HepG2 (cell line): Measurements from ENCODE around the gene DIO2. TPM values are rescaled to one million over a fixed set of nuclear protein-coding genes. Genes with fewer than 3 reads are reported as not detected.

ENCODE experiments used
- ATAC-seq: fragments of 200-7000 bp; cut with Tn5 transposase; 3 replicates; pipeline ENCODE4 v1.9.1; 2020; ENCODE audit warnings: mild to moderate bottlenecking, moderate library complexity
- BruUV-seq: library from RNA; stranded (reverse); fragments of 400-500 nt; replicated peaks from 2 replicates; lab custom pipeline; 2021; lab: Mats Ljungman, UMichigan
- CTCF ChIA-PET: fragments of 300-600 bp; formaldehyde crosslinking; extraction: SDS; loops from one replicate; lab custom pipeline; 2021; ENCODE audit warnings: low total read pairs, inconsistent platforms, low intra/inter-chr PET ratio; lab: Yijun Ruan, JAX
- POLR2A ChIA-PET: fragments of 350-600 bp; sonication (Branson Sonifier 250); formaldehyde crosslinking; loops from one replicate; lab custom pipeline; 2020; ENCODE audit warnings: antibody characterized with exemption, inconsistent platforms; lab: Yijun Ruan, JAX
- DNase-seq: peaks from one replicate; pipeline ENCODE4 v3.0.0-alpha.2; 2015; ENCODE audit warnings: low spot score
- FAIRE-seq: peaks from 3 replicates; lab custom pipeline; 2011; peaks lifted over from hg19 to GRCh38; lab: Jason Lieb, UNC
- H2AFZ ChIP-seq: one replicate; pipeline ENCODE4 v1.6.1; 2011; ENCODE audit warnings: low read length, inconsistent platforms
- H3K27ac ChIP-seq: fragments of 300-600 bp; 3 replicates; pipeline ENCODE4 v1.8.0; 2011; ENCODE audit warnings: mixed run types, mild to moderate bottlenecking, mixed read lengths, low read length, inconsistent platforms; ENCODE audit not compliant: insufficient read depth; ENCODE audit errors: extremely low read length
- H3K27me3 ChIP-seq, 2 experiments: fragments of 200-600 bp in 1 of 2; 2 replicates in 1 of 2; 3 replicates in 1 of 2; pipeline versions ENCODE4 v1.6.0 to v1.8.0; 2011; ENCODE audit warnings: low read length in 2 of 2, mild to moderate bottlenecking in 2 of 2, moderate library complexity in 2 of 2, inconsistent platforms in 1 of 2; ENCODE audit not compliant: insufficient read depth in 2 of 2, control insufficient read depth in 1 of 2
- H3K36me3 ChIP-seq, 2 experiments: fragments of 200-600 bp in 1 of 2; replicated peaks in 1 of 2; 2 replicates in 1 of 2; 3 replicates in 1 of 2; pipeline versions ENCODE4 v1.5.1 to v1.8.0; 2011; ENCODE audit warnings: low read length in 2 of 2, inconsistent platforms in 1 of 2; ENCODE audit not compliant: insufficient read depth in 2 of 2, control insufficient read depth in 1 of 2
- H3K4me1 ChIP-seq: 2 replicates; pipeline ENCODE4 v1.5.1; 2012; ENCODE audit warnings: low read length, inconsistent platforms; ENCODE audit not compliant: insufficient read depth
- H3K4me2 ChIP-seq: 2 replicates; pipeline ENCODE4 v1.6.0; 2011; ENCODE audit warnings: low read depth, low read length, inconsistent platforms
- H3K4me3 ChIP-seq, 3 experiments: fragments of 200-600 bp in 1 of 3; sonication (generic), shearing (Covaris generic) in 1 of 3; replicated peaks in 1 of 3; 2 replicates each; pipeline ENCODE4 v1.5.1; 2011 to 2016; ENCODE audit warnings: low read length in 3 of 3, inconsistent platforms in 2 of 3, low read depth in 2 of 3, mild to moderate bottlenecking in 2 of 3, control low read depth in 1 of 3, mixed read lengths in 1 of 3; ENCODE audit not compliant: insufficient read depth in 1 of 3
- H3K79me2 ChIP-seq: one replicate; pipeline ENCODE4 v1.6.1; 2011; ENCODE audit warnings: low read length, inconsistent platforms; ENCODE audit not compliant: insufficient read depth
- H3K9ac ChIP-seq: 2 replicates; pipeline ENCODE4 v1.6.0; 2011; ENCODE audit warnings: mild to moderate bottlenecking, low read depth, low read length, inconsistent platforms; ENCODE audit not compliant: insufficient read depth
- H3K9me3 ChIP-seq: 2 replicates; pipeline ENCODE4 v1.5.1; 2012; ENCODE audit warnings: mild to moderate bottlenecking, low read length
- H4K20me1 ChIP-seq: 2 replicates; pipeline ENCODE4 v1.6.0; 2011; ENCODE audit warnings: inconsistent platforms, mild to moderate bottlenecking, low read length, moderate library complexity; ENCODE audit not compliant: insufficient read depth
- FOXM1 ChIP-seq: sonication (generic); formaldehyde crosslinking; IDR thresholded peaks from 2 replicates; pipeline ENCODE4 v1.5.0; 2020; ENCODE audit warnings: missing genetic modification reagents
- HOXA7 ChIP-seq: sonication (generic); formaldehyde crosslinking; IDR thresholded peaks from 2 replicates; pipeline ENCODE4 v1.8.1; 2022; ENCODE audit warnings: mild to moderate bottlenecking, missing genetic modification reagents, moderate library complexity
- JARID2 ChIP-seq: sonication (generic); formaldehyde crosslinking; IDR thresholded peaks from 2 replicates; pipeline ENCODE4 v1.8.1; 2023; ENCODE audit warnings: missing genetic modification reagents, inconsistent platforms; ENCODE audit not compliant: insufficient replicate concordance
- KDM3A ChIP-seq: IDR thresholded peaks from 2 replicates; pipeline ENCODE4 v1.6.1; 2018; ENCODE audit warnings: low read depth, missing compliant biosample characterization
- MAFF ChIP-seq: IDR thresholded peaks from 2 replicates; pipeline ENCODE4 v1.6.1; 2011; ENCODE audit warnings: low read depth, low read length, improper control_type of control experiment
- MAFK ChIP-seq, 2 experiments: IDR thresholded peaks in 1 of 2; conservative IDR thresholded peaks in 1 of 2; 2 replicates each; pipeline ENCODE4 v1.6.1; 2011; ENCODE audit warnings: improper control_type of control experiment in 2 of 2, low read length in 2 of 2
- NFIC ChIP-seq: IDR thresholded peaks from 2 replicates; pipeline ENCODE4 v1.6.1; 2012; ENCODE audit warnings: mild to moderate bottlenecking, low read length, inconsistent platforms
- PLRG1 ChIP-seq: fragments of 450-650 bp; conservative IDR thresholded peaks from 2 replicates; pipeline ENCODE4 v1.6.1; 2016
- SRY ChIP-seq: sonication (generic); formaldehyde crosslinking; IDR thresholded peaks from 2 replicates; pipeline ENCODE4 v1.8.0; 2022; ENCODE audit warnings: mild to moderate bottlenecking, missing genetic modification reagents
- ZBTB21 ChIP-seq: sonication (generic); formaldehyde crosslinking; IDR thresholded peaks from 2 replicates; pipeline ENCODE4 v1.4.0; 2020; ENCODE audit warnings: missing genetic modification reagents
- WGBS: methylation state at CpG from one replicate; pipeline ENCODE4 v1.1.6; 2017; ENCODE audit warnings: low lambda C conversion rate; 5-methylcytosine and 5-hydroxymethylcytosine counted together
- in situ Hi-C: cut with HindIII; loops from 2 replicates; pipeline ENCODE4 v1.10.0; 2017; ENCODE audit warnings: low pct_unique_long_range_greater_than_20kb; ENCODE audit not compliant: extremely low pct_ligation_motif_present
- intact Hi-C: fragments of 100-400 bp; cut with micrococcal nuclease; formaldehyde crosslinking; loops from one replicate; pipeline ENCODE4 v1.10.0; 2022; ENCODE audit not compliant: unreplicated experiment
- polyA plus RNA-seq, 8 experiments: library from polyadenylated mRNA; depleted of rRNA in 3 of 8; stranded (reverse) in 7 of 8; unstranded in 1 of 8; fragments of >200 nt; fragmentation: Illumina TruSeq in 4 of 8; extraction: Trizol in 4 of 8; gene quantifications; 2 replicates each; pipeline versions ENCODE4 v1.2.1 to v1.2.3, GENCODE V29; 2011 to 2016; ENCODE audit warnings: low read depth in 4 of 8, missing spikeins in 1 of 8, mixed read lengths in 1 of 8; ENCODE audit not compliant: insufficient read depth in 1 of 8
- total RNA-seq, 5 experiments: library from RNA; depleted of rRNA; stranded (reverse); fragments of >200 nt; fragmentation: Illumina TruSeq; extraction: Trizol; gene quantifications; 2 replicates each; pipeline ENCODE4 v1.2.3, GENCODE V29; 2016; ENCODE audit warnings: low read depth in 1 of 5

DIO2 gene
- total and polyA plus RNA-seq, 2 of the 13 experiments (the other 11 are each of a cell fraction or from before 2014, with no cell fraction given) = not detected

GRCh38 chr14:80164991-80165721 lies 46.1 kb downstream of the DIO2 start (continued):
- TF ChIP-seq HOXA7 (CRISPR knock-in tag) (no peak), FOXM1 (CRISPR knock-in tag) (no peak), KDM3A (CRISPR knock-in tag) (no peak)
- TF ChIP-seq, all 625 proteins: peak for 0

GRCh38 chr14:80152763-80153162 lies 58.5 kb downstream of the DIO2 start:
- no peak for ATAC-seq
- BruUV-seq = no TSS peak
- Histone ChIP-seq H3K27ac (no peak overlapping the region), H2AFZ (no peak overlapping the region), H3K27me3 (no peaks in the 10 kb centered on the region), H3K79me2 (no peaks in the 10 kb centered on the region), H3K4me1 (no peaks in the 10 kb centered on the region), H4K20me1 (no peaks in the 10 kb centered on the region), H3K4me2 (no peak overlapping the region), H3K9ac (no peak overlapping the region), H3K4me3 (no peak overlapping the region), H3K9me3 (peaks cover 42% of the 10 kb centered on the region), H3K36me3 (no peaks in the 10 kb centered on the region)
- CTCF ChIA-PET = no interaction called here
- POLR2A ChIA-PET = no interaction called here
- WGBS = 0% methylated on average over 1 of the region's 1 CpG
- FAIRE-seq = no peak
- no peak for DNase-seq
- TF ChIP-seq MAFF (peak; percentile 91), NFIC (no peak), MAFK (conservative IDR thresholded peaks at IDR 0.05 in 1 of 2, IDR thresholded peaks at IDR 0.05 in 1 of 2; ENCODE audit: low read length in 2 of 2) (peak; percentile 84 to 95)
- intact Hi-C loops = no loop called here
- in situ Hi-C loops = no loop called here

GRCh38 chr14:80152166-80152565 lies 59.1 kb downstream of the DIO2 start:
- H4K20me1 ChIP-seq = no peaks in the 10 kb centered on the region
- H3K9me3 ChIP-seq = peaks cover 47% of the 10 kb centered on the region
- no TSS peak for BruUV-seq
- in situ Hi-C loops (no loop called here), intact Hi-C loops (no loop called here)
- H3K27me3 ChIP-seq = no peaks in the 10 kb centered on the region
- H3K36me3 ChIP-seq = no peaks in the 10 kb centered on the region
- H3K4me2 ChIP-seq = no peak overlapping the region
- no peak overlapping the region for H3K9ac ChIP-seq
- TF ChIP-seq SRY (CRISPR knock-in tag) = no peak
- no peak for TF ChIP-seq ZBTB21 (CRISPR knock-in tag)
- no peak for TF ChIP-seq PLRG1
- no peak for TF ChIP-seq JARID2 (CRISPR knock-in tag)
- no peak overlapping the region for H3K27ac ChIP-seq
- FAIRE-seq = no peak
- H3K4me1 ChIP-seq = no peaks in the 10 kb centered on the region
- ChIA-PET POLR2A (no interaction called here), CTCF (no interaction called here)
- no peak for ATAC-seq
- no peaks in the 10 kb centered on the region for H3K79me2 ChIP-seq
- no peak overlapping the region for H3K4me3 ChIP-seq
- no peak for DNase-seq
- no peak overlapping the region for H2AFZ ChIP-seq
